Stimulated activated CD8-positive, alpha-beta memory T cell treated with anti-CD3 and anti-CD28 coated beads, Interleukin-12 subunit alpha, Interleukin-12 subunit beta, amount 100 ng/mL, for 24 hours (primary cell): Measurements from ENCODE around the gene AXIN1.
"Not testable (repeated sequence)": the region's sequence is repeated elsewhere in the genome, so short reads cannot be mapped to it uniquely, and the experiment has no call there.

ENCODE experiments used
- DNase-seq: peaks from one replicate; pipeline ENCODE4 v3.0.0-alpha.2; 2020; ENCODE audit errors: extremely low read depth

Gene AXIN1, protein sequence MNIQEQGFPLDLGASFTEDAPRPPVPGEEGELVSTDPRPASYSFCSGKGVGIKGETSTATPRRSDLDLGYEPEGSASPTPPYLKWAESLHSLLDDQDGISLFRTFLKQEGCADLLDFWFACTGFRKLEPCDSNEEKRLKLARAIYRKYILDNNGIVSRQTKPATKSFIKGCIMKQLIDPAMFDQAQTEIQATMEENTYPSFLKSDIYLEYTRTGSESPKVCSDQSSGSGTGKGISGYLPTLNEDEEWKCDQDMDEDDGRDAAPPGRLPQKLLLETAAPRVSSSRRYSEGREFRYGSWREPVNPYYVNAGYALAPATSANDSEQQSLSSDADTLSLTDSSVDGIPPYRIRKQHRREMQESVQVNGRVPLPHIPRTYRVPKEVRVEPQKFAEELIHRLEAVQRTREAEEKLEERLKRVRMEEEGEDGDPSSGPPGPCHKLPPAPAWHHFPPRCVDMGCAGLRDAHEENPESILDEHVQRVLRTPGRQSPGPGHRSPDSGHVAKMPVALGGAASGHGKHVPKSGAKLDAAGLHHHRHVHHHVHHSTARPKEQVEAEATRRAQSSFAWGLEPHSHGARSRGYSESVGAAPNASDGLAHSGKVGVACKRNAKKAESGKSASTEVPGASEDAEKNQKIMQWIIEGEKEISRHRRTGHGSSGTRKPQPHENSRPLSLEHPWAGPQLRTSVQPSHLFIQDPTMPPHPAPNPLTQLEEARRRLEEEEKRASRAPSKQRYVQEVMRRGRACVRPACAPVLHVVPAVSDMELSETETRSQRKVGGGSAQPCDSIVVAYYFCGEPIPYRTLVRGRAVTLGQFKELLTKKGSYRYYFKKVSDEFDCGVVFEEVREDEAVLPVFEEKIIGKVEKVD

DNA sequence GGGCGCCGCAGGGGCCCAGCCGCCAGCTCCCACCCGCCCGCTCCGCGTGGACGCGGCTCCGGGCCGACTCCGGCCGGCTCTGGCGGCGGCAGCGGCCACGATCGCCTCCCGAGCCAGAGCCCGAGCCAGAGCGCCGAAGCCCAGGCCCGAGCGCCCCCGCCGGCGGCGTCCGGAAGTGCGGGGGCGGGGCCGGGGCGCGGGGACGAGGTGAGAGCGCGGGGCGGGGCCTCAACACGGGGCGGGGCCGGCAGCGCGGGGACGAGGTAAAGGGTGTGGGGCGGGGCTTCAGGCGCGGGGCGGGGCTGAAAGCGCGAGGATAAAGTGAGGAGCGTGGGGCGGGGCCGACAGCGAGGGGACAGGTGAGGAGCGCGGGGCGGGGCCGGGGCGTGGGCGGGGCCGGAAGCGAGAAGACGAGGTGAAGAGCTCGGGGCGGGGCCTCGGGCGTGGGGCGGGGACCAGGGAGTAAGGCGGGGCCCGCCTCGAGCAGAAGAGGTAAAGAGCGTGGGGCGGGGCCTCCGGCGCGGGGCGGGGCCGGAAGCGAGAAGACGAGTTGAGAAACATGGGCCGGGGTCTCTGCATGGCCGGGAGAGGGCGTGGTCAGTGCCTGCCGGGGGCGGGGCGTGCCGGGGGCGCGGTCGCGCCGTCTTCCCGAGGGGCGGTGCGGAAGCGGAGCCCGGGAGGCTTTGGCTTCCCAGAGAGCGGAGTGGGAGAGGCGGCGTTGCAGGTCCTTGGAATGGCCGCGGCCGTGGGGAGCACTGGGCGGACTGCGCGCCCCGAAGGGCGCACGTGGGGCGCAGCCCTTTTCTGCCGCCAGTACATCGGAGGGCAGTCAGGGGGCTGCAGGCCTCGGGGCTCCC lies at the start of gene AXIN1:
AXIN1 (minus strand) TSS at position 177 of the 857 bp plus-strand sequence. CDS start 5,698 bp downstream, outside the sequence.
- peak; percentile 100 for DNase-seq

DNA sequence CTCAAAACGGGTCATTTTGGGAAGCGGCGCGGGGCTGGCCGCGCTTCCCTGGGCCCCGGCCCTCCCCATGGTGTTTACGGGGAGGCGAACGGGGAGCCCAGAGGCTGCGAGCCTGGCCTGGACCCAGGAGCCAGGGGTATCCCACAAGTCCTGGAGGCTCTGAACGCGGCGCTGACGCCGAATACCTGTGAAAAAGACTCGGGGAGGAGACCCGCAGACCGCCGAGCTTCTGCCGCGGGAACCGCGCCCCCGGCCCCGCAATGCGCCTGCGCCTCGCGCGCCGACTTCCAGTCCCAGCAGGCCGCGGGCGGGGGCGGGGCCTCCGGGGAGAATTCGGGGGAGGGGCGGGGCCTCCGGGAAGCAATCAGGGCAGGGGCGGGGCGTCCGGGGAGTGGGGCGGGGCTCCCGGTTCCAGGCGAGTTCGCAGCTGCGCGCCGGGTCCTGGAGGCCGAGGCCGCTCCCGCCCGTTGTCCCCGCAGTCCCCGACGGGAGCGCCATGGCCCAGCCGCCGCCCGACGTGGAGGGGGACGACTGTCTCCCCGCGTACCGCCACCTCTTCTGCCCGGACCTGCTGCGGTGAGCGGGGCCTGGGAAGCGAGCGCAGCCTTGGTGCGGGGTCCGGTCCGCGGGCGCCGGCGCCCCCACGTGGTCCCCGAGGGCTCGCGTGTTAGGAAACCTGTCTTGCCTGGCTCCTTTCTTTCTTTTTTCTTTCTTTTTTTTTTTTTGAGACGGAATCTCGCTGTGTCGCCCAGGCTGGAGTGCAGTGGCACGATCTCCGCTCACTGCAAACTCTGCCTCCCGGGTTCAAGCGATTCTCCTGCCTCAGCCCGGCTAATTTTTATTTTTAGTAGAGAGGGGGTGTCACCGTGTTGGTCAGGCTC lies 49.2 kb upstream of the AXIN1 start, which contains the start of gene DECR2:
DECR2 (plus strand) TSS at position 418 of the 881 bp plus-strand sequence; CDS start at position 497, 79 bp downstream.
- peak; percentile 98 for DNase-seq

DNA sequence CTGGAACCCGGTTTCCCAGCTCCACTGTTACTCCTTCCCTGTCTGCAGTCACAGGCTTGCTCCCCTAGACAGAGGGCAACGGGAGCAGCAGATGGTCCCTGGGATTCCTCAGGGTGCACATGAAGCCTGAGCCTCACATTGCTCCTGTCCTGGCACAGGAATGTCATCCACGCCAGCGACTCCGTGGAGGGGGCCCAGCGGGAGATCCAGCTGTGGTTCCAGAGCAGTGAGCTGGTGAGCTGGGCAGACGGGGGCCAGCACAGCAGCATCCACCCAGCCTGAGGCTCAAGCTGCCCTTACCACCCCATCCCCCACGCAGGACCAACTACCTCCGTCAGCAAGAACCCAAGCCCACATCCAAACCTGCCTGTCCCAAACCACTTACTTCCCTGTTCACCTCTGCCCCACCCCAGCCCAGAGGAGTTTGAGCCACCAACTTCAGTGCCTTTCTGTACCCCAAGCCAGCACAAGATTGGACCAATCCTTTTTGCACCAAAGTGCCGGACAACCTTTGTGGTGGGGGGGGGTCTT lies 47.6 kb upstream of the AXIN1 start:
- DNase-seq: no peak

DNA sequence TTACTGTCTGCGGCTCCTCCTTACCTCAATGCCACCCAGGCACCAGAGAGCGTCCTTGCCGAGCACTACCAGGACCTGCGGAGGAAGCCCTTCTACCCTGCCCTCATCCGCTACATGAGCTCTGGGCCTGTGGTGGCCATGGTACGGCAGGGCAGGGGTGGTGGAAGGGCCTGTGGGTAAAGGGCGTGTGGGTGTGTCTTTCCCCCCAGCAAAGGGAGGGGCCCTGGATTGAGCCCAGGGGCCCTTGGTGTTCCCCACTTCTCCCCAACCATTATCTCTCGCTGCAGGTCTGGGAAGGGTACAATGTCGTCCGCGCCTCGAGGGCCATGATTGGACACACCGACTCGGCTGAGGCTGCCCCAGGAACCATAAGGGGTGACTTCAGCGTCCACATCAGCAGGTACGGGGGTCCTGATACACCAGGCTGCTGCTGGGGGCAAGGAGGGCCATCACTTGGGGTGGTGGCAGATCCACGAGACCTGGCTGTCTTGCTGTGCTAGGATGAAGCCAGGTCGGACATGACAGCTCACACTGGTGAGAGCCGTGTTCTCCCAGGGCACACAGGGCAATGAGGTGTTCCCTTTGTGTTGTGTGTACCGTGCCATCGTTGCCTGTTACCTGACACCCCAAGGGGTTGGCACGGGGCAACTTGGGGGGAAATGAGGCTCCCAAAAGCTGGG lies 47.0 kb upstream of the AXIN1 start:
- no peak for DNase-seq

DNA sequence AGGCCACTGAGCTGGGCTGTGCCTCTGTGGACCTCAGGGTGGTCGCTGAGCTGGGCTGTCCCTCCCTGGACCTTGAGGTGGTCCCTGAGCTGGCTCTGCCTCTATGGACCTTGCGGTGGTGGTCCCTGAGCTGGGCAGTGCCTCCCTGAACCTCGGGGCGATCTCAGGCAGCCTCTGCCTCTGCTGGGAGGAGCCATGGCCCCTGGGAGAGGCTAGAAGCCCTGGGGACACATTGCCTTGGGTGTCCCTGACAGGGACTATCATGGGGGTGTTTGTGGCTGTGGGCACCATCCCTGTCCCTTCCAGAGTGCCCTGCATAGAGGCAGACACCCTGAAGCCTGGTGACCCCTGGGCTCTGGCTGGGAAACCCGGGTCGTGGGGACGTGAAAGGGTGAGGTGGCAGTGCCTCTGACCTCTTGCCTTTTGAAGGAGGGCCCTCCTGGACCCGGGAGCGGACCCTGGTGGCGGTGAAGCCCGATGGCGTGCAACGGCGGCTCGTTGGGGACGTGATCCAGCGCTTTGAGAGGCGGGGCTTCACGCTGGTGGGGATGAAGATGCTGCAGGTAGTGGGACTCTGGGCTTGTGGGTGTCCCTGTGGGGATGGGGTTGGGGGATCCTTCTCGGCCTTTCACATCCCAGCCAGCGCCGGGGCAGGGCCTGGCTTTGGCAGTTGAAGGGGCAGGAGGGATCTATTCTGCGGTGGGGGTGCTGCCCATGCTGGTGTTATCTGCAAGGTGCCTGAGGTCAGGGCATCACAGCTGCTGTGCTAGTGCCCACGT lies 46.2 kb upstream of the AXIN1 start:
- DNase-seq: no peak

DNA sequence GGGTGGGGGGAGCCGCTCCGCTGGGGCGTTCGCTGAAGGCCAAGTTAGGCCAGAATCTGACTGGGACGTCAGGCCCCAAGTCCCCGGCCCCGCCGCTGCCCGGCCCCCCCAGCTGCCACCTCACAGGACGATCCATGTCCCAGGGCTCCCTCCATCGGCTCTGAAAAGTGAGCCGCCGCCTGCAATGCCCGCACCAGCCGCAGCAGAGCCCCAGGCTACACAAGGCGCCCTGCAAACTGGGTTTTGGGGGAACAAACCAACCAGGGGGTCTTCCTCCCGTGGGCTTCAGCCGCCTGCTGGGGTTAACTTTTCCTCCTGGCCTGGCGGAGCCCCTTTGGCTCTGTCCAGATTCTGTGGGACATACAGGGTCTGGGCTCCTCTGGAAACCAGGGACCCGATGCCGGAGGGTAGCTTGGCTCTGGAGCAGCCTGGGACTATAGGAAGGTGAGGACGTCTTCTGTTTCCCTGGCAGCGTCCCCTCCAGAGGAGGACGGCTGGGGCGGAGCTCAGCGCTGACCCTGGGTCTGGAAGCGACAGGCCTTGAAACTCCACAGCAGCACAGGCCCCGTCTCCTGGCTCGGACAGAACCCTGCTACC lies 45.3 kb upstream of the AXIN1 start:
- no peak for DNase-seq

DNA sequence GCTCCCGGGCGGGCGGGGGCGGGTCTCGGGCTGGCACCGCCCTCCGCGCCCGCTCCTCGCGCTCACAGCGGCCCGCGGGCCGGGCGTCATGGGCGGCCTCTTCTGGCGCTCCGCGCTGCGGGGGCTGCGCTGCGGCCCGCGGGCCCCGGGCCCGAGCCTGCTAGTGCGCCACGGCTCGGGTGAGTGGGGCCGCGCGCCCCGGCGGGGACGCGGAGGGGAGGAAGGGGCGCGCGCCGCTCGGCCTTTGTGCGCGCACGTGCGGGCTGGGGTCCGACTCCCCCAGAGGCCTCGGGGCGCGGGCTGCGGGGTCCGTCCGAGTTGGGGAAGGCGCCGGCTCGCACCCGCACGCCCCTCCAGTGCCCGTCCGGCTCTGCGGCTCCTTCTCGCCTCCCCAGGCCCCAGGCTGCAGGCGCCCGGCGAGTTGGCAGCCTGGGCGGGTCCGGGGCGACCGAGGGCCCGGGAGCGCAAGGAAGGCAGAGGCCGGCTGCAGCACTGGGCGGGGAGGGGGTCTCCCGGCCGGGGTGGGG lies 44.7 kb upstream of the AXIN1 start, which contains the start of gene NME4:
NME4 (plus strand) TSS at position 65 of the 527 bp plus-strand sequence; CDS start at position 89, 24 bp downstream.
- no peak for DNase-seq

DNA sequence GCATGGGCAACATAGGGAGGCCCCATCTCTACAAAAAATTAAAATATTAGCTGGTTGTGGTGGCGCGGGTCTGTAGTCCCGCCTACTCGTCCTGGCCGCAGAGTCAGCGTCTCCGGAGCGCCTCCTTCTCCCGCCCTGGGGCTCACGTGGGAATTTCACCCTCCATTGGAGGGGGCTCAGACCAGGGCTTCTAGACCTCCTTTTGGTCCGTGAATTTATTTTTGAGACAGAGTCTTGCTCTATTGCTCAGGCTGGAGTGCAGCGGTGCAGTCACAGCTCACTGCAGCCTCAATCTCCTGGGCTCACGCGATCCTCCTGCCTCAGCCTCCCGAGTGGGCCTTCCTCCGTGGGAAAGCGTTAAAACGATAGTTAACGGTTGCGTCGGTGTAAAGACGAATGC lies 44.1 kb upstream of the AXIN1 start:
- no peak for DNase-seq

DNA sequence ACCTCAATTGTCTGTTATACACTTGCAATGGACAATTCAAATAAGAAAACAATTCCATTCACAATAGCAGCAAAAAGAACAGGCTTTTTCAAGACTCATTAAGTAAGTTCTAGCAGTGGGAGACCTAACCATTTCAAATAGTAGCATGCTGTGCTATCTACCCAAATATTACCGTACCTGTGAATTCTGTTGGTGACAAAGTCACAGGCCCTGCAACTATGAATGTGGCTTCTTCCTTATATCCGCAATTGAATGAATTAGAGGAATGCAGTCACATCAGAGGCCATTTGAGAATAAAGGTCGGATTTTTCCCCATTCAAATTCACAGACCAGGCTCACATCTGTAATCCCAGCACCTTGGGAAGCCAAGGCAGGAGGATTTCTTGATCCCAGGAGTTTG lies 43.7 kb upstream of the AXIN1 start:
- no peak for DNase-seq

DNA sequence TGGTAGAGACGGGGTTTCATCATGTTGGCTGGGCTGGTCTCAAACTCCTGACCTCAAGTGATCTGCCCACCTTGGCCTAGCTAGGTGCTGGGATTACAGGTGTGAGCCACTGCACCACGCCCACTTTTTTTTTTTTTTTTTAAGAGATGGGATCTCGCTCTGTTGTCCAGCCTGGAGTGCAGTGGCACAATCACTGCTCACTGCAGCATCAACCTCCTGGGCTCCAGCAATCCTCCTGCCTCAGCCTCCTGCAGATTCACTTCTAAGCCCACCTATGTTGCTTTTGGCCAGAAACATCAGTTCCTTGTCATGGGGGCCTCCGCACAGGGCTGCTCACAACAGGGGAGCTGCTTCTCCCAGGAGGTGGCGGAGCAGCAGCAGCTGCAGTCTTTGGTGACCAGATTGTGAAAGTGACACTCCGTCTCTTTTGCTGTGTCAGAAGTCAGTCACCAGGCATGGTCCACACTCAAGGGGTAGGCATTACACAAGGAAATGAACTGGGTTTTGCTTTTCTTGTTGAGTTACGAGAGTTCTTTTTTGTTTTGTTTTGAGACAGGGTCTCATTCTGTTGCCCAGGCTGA lies 40.0 kb upstream of the AXIN1 start:
- no peak for DNase-seq

DNA sequence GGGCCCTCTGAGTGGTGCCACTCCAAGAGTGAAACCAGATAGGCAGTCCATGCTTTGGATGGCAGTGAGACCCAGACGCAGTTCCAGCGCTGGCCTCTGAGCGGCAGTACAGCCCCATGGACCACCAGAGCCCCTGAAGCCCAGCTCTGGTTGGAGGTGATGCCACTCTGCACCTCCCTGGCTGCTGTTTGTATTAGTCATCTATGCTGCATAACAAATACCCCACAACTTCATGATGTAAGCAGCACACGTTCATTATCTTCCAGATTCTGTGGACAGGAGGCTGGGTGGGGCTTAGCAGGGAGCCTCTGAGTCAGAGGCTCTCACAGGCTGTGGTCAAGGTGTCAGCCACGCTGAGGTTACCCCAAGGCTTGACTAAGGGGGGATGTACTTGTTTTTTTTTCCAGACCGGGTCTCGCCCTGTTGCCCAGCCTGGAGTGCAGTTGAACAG lies 39.4 kb upstream of the AXIN1 start:
- peak; percentile 61 for DNase-seq

DNA sequence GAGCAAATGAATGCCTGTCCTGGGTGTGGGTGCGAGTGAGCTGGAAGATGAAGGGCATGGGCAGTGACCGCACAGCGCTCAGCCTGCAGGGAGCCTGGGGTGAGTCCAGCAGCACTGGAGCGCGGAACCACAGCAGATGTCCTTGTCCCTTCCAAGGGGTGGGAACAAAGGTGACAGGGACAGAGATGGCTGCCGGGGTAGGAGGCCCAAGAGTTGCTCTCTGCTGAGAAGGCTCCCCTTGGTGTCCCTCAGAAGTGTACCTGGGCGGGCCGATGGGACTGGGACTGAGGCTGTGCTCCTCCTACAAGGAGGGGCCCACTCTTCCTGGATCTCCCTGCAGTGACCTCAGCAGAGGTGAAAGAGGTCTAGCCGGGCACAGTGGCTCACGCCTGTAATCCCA lies 36.8 kb upstream of the AXIN1 start:
- no peak for DNase-seq

DNA sequence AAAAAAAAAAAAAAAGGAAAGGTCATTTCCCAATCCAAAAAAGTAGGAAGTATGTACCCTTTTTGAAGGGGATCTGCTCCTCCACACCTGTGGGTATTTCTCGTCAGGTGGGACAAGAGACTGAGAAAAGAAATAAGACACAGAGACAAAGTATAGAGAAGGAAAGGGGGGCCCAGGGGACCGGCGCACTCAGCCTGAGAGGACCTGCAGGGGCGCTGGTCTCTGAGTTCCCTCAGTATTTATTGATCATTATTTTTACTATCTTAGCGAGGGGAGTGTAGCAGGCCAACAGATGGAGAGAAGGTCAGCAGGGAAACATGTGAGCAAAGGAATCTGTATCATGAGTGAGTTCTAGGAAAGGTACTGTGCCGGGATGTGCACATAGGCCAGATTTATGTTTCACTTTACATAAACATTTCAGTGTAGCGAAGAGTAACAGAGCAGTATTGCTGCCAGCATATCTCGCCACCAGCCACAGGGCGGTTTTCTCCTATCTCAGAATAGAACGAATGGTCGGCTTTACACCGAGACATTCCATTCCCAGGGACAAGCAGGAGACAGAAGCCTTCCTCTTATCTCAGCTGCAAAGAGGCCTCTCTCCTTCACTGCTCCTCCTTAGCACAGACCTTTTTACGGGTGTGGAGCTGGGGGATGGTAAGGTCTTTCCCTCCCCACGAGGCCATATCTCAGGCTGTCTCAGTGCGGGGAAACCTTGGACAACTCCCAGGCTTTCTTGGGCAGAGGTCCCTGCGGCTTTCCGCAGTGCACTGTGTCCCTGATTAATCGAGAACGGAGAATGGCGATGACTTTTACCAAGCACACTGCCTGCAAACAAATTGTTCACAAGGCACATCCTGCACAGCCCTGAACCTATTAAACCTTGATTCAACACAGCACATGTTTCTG lies 35.5 kb upstream of the AXIN1 start:
- DNase-seq: not testable (repeated sequence)

DNA sequence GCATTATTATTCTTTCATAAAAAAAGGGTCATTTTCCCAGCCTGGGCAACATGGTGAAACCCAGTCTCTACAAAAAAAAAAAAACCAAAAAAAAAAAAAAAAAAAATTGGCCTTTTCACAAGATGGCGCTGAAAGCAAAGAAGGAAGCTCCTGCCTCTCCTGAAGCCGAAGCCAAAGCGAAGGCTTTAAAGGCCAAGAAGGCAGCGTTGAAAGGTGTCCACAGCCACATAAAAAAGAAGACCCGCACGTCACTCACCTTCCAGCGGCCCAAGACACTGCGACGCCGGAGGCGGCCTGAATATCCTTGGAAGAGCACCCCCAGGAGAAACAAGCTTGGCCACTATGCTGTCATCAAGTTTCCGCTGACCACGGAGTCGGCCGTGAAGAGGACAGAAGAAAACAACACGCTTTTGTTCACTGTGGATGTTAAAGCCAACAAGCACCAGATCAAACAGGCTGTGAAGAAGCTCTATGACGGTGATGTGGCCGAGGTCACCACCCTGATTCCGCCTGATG lies 34.2 kb upstream of the AXIN1 start:
- DNase-seq: no peak

DNA sequence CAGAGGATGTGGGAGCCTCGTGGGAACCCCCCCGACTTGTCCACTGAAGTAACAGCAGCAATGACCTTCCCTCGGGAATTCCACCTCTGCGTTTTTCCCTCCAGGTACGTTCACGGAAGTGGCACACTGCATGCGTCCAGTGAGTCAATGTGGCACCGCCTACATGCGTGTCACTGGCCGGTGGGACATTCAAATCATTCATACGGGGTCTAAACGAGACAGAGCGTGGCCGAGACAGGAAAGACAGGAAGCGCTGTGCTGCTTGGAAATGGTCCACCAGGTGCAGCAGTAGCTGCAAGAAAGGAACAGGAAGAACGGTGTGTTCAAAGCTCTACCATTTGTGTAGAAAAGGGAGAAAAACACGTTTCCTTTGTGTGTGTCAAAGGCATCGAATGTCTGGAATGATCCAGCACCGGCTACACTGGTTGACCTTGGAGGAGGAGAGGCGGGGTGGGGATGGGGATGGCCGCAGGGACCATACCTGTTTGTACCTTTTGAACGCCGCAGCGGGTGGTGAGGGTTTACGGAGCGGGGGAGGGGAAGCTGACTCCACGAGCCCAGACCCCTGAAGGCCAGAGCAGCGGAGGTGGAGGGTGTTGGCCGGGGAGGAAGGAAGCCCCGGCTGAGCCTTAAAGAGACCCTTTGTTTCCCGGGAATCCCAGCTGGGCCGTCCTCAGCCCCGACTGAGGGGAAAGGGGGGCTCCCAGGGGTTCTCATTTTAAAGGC lies 31.0 kb upstream of the AXIN1 start:
- no peak for DNase-seq
